ENCODE results near the gene WDR59. TPM values are rescaled to one million over a fixed set of nuclear protein-coding genes. Genes with fewer than 3 reads are reported as not detected.

WDR59 gene
- total and polyA plus RNA-seq, 2 donors (not counting 1 experiment from before 2014, with no cell fraction given): 52.6 to 127 TPM

- Histone ChIP-seq H3K4me3 (ENCODE audit: control extremely low read depth in 1 of 5, extremely low read depth in 1 of 5, insufficient read depth in 1 of 5, low read depth in 2 of 5, low read length in 4 of 5) (no peak overlapping the region), H3K36me3 (replicated peaks in 1 of 2; ENCODE audit: control extremely low read depth in 1 of 2, control insufficient read depth in 1 of 2, extremely low read depth in 1 of 2, insufficient read depth in 2 of 2, low read length in 1 of 2) (peaks cover 0 to 8% of the 10 kb centered on the region in 2 experiments), H2AFZ (ENCODE audit: insufficient read depth, low read depth, low read length, poor library complexity, severe bottlenecking) (no peak overlapping the region), H3K9me3 (ENCODE audit: control extremely low read depth in 1 of 3, control insufficient read depth in 2 of 3, insufficient read depth in 1 of 3, low read length in 2 of 3) (no peaks in the 10 kb centered on the region), H3K79me2 (ENCODE audit: control insufficient read depth, insufficient read depth, low read length) (peaks cover 25% of the 10 kb centered on the region), H3K27me3 (replicated peaks in 1 of 4; ENCODE audit: control extremely low read depth in 1 of 4, control insufficient read depth in 3 of 4, insufficient read depth in 4 of 4, low read length in 3 of 4) (no peaks in the 10 kb centered on the region), H3K4me2 (replicated peaks; ENCODE audit: low read depth, low read length, poor library complexity, severe bottlenecking) (no peak overlapping the region), H3K27ac (ENCODE audit: low read length in 2 of 2) (no peak overlapping the region), H3K9ac (ENCODE audit: low read length) (no peak overlapping the region), H4K20me1 (ENCODE audit: control insufficient read depth, insufficient read depth, low read length, poor library complexity, severe bottlenecking) (peaks cover 4% of the 10 kb centered on the region), H3K4me1 (ENCODE audit: control insufficient read depth in 2 of 2, insufficient read depth in 2 of 2, low read length in 2 of 2) (peaks cover 0 to 15% of the 10 kb centered on the region in 2 donors)
- H3K4me1 Mint-ChIP-seq: peaks cover 14% of the 10 kb centered on the region
- H3K4me3 Mint-ChIP-seq: no peak overlapping the region
- no peaks in the 10 kb centered on the region for H3K27me3 Mint-ChIP-seq
- POLR2A ChIA-PET: no interaction called here
- H3K9me3 Mint-ChIP-seq (ENCODE audit: insufficient read depth): no peaks in the 10 kb centered on the region
- CTCF ChIA-PET: interaction anchor here (0.5 kb wide), 1 partner anchor 428 kb away, joined by 3 read pairs; no protein-coding TSS in a partner anchor
- WGBS (ENCODE audit: insufficient coverage): no CpG with 5 or more reads among the region's 1 CpG
- H3K27ac Mint-ChIP-seq: no peak overlapping the region
- intact Hi-C loops (cut with micrococcal nuclease): loop anchor here (10.0 kb wide), 1 partner anchor 317 kb away; the partner anchor contains the start of gene RFWD3
- no peak for TF ChIP-seq EZH2 (IDR thresholded peaks at IDR 0.05; ENCODE audit: borderline replicate concordance, insufficient read depth, low read depth, low read length, poor library complexity, severe bottlenecking)
- no peak for TF ChIP-seq CTCF (IDR thresholded peaks at IDR 0.05)
- DNase-seq (no peak), ATAC-seq (ENCODE audit: low read depth) (no peak)
These were observed 2.7 kb downstream of the WDR59 start for GRCh38 chr16:74982256-74982655.

- TF ChIP-seq EZH2 (IDR thresholded peaks at IDR 0.05; ENCODE audit: borderline replicate concordance, insufficient read depth, low read depth, low read length, poor library complexity, severe bottlenecking) (no peak), CTCF (IDR thresholded peaks at IDR 0.05) (no peak)
- Mint-ChIP-seq H3K4me1 (peaks cover 2% of the 10 kb centered on the region), H3K27ac (no peak overlapping the region), H3K27me3 (no peaks in the 10 kb centered on the region), H3K4me3 (no peak overlapping the region), H3K9me3 (ENCODE audit: insufficient read depth) (no peaks in the 10 kb centered on the region)
- H3K27me3 ChIP-seq (replicated peaks in 1 of 4; ENCODE audit: control extremely low read depth in 1 of 4, control insufficient read depth in 3 of 4, insufficient read depth in 4 of 4, low read length in 3 of 4): no peaks in the 10 kb centered on the region
- DNase-seq (no peak), ATAC-seq (ENCODE audit: low read depth) (no peak)
- WGBS (ENCODE audit: insufficient coverage): no CpG with 5 or more reads among the region's 5 CpGs
- H3K4me3 ChIP-seq (ENCODE audit: control extremely low read depth in 1 of 5, extremely low read depth in 1 of 5, insufficient read depth in 1 of 5, low read depth in 2 of 5, low read length in 4 of 5): no peak overlapping the region
- no peak overlapping the region for H3K9ac ChIP-seq (ENCODE audit: low read length)
- CTCF ChIA-PET: no interaction called here
- no peaks in the 10 kb centered on the region for H3K9me3 ChIP-seq (ENCODE audit: control extremely low read depth in 1 of 3, control insufficient read depth in 2 of 3, insufficient read depth in 1 of 3, low read length in 2 of 3)
- H2AFZ ChIP-seq (ENCODE audit: insufficient read depth, low read depth, low read length, poor library complexity, severe bottlenecking): no peak overlapping the region
- H3K4me1 ChIP-seq (ENCODE audit: control insufficient read depth in 2 of 2, insufficient read depth in 2 of 2, low read length in 2 of 2): no peaks in the 10 kb centered on the region
- POLR2A ChIA-PET: no interaction called here
- H3K4me2 ChIP-seq (replicated peaks; ENCODE audit: low read depth, low read length, poor library complexity, severe bottlenecking): no peak overlapping the region
- H3K27ac ChIP-seq (ENCODE audit: low read length in 2 of 2): no peak overlapping the region
- H3K36me3 ChIP-seq (replicated peaks in 1 of 2; ENCODE audit: control extremely low read depth in 1 of 2, control insufficient read depth in 1 of 2, extremely low read depth in 1 of 2, insufficient read depth in 2 of 2, low read length in 1 of 2): peaks cover 0 to 11% of the 10 kb centered on the region in 2 experiments
- peaks cover 4% of the 10 kb centered on the region for H3K79me2 ChIP-seq (ENCODE audit: control insufficient read depth, insufficient read depth, low read length)
- intact Hi-C loops (cut with micrococcal nuclease): no loop called here
- H4K20me1 ChIP-seq (ENCODE audit: control insufficient read depth, insufficient read depth, low read length, poor library complexity, severe bottlenecking): no peaks in the 10 kb centered on the region
These were observed 9.3 kb downstream of the WDR59 start for GRCh38 chr16:74975591-74975990.
